GM13976 (cell line): ENCODE results near the gene RELCH.

Experiments
- DNase-seq: peaks from one replicate; pipeline ENCODE4 v3.0.0; 2012; ENCODE audit warnings: low spot score
- CTCF ChIP-seq: IDR thresholded peaks from 2 replicates; pipeline ENCODE4 v1.5.1; 2012; ENCODE audit warnings: borderline replicate concordance, mild to moderate bottlenecking; ENCODE audit not compliant: insufficient read depth; ENCODE audit errors: extremely low read depth, missing control alignments, control extremely low read depth
- in situ Hi-C: fragments of 300-500 bp; cut with MboI; formaldehyde crosslinking; loops from one replicate; pipeline ENCODE4 v1.12.0; 2022; ENCODE audit warnings: low sequenced_read_pairs, mixed read lengths, inconsistent platforms; ENCODE audit not compliant: unreplicated experiment

RELCH gene

GRCh38 chr18:62341473-62341872, 154.4 kb downstream of the RELCH start:
- TF ChIP-seq CTCF = no peak
- in situ Hi-C loops = no loop called here

GRCh38 chr18:62342884-62343283, 155.8 kb downstream of the RELCH start:
- DNase-seq = no peak
- in situ Hi-C loops = no loop called here
- TF ChIP-seq CTCF = no peak

More at GRCh38 chr18:62341473-62341872, 154.4 kb downstream of the RELCH start:
- DNase-seq = no peak

DNA sequence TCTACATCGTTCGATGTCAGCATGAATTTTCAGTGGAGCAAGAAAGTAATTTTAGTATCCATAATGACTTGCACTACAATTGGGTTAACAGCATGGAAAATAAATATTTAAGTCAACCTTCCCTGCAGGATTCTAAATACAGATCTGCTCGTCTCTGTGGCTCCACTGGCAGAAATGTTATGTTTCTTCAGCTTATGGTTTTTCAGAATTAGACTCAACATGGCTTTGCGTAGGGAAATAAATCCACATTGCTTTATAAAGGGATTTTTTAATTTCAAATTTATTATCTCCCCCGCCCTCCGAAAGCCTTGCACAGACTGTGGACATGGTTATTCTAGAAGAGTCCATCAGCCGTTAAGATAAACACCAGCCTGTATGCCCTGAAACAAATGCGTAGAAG, 156.3 kb downstream of the RELCH start:
- TF ChIP-seq CTCF = no peak
- DNase-seq = no peak
- in situ Hi-C loops = no loop called here

DNA sequence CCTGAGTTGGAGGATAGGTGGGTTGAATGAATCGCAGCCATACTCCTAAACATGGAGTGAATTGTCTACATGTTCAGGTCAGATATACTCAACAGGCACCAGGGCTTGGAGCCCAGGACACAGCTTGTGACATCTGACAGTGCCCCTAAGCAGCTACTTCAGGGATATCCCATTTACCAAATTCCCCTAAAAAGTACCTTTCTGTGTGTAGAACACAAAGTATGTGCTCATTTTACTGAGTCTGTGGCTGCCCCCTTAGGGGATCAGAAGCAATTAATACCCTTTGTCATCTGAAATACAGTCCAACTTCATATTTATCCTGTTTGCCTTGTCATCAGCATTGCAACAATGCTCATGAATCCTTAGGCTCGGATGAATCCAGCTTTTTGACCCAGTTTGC, 158.9 kb downstream of the RELCH start:
- DNase-seq = no peak
- in situ Hi-C loops = no loop called here
- TF ChIP-seq CTCF = no peak

- TF ChIP-seq CTCF = no peak
- in situ Hi-C loops = no loop called here
- no peak for DNase-seq
These were observed 159.5 kb downstream of the RELCH start for GRCh38 chr18:62346333-62347088.

GRCh38 chr18:62347089-62347506, 160.0 kb downstream of the RELCH start:
- no peak for TF ChIP-seq CTCF
- no peak for DNase-seq
- in situ Hi-C loops = no loop called here
